SJCRH30 (cell line): ENCODE data around the gene BZW2. TPM values are rescaled to one million over a fixed set of nuclear protein-coding genes. Genes with fewer than 3 reads are reported as not detected.

Source experiments
- DNase-seq, 2 experiments: peaks; one replicate each; pipeline ENCODE4 v3.0.0-alpha.2; 2015 to 2020
- H3K27ac ChIP-seq: fragments of 250-450 bp; sonication (Bioruptor Pico); 2 replicates; pipeline ENCODE4 v1.5.1; 2020; ENCODE audit warnings: mild to moderate bottlenecking, moderate library complexity
- H3K27me3 ChIP-seq: fragments of 250-450 bp; sonication (Bioruptor Pico); 2 replicates; pipeline ENCODE4 v1.5.1; 2020; ENCODE audit warnings: mild to moderate bottlenecking, moderate library complexity
- H3K36me3 ChIP-seq: fragments of 250-450 bp; sonication (Bioruptor Pico); 2 replicates; pipeline ENCODE4 v1.5.1; 2020; ENCODE audit warnings: mild to moderate bottlenecking, moderate library complexity
- H3K4me1 ChIP-seq: fragments of 250-450 bp; sonication (Bioruptor Pico); 2 replicates; pipeline ENCODE4 v1.5.1; 2020; ENCODE audit warnings: mild to moderate bottlenecking, moderate library complexity
- H3K4me3 ChIP-seq: fragments of 250-450 bp; sonication (Bioruptor Pico); 2 replicates; pipeline ENCODE4 v1.5.1; 2020; ENCODE audit warnings: mild to moderate bottlenecking, moderate library complexity
- H3K9me3 ChIP-seq: fragments of 250-450 bp; sonication (Bioruptor Pico); replicated peaks from 2 replicates; pipeline ENCODE4 v1.5.1; 2020; ENCODE audit warnings: mild to moderate bottlenecking, moderate library complexity
- total RNA-seq: library from RNA; depleted of rRNA; stranded (reverse); fragments of >200 nt; shearing (Covaris generic); gene quantifications from 2 replicates; pipeline ENCODE4 v1.2.3, GENCODE V29; 2014

BZW2 gene
- total RNA-seq, 1 experiment from 2014 or later, result 156 TPM

GRCh38 chr7:16735020-16735419, 89.0 kb downstream of the BZW2 start:
- H3K27ac ChIP-seq, result no peak overlapping the region
- DNase-seq, result no peak

GRCh38 chr7:16738011-16738688, 92.2 kb downstream of the BZW2 start:
- DNase-seq, result no peak
- Histone ChIP-seq H3K4me1 (no peaks in the 10 kb centered on the region), H3K36me3 (no peaks in the 10 kb centered on the region), H3K27me3 (no peaks in the 10 kb centered on the region), H3K4me3 (no peak overlapping the region), H3K27ac (no peak overlapping the region), H3K9me3 (no peaks in the 10 kb centered on the region)

More at GRCh38 chr7:16735020-16735419, 89.0 kb downstream of the BZW2 start:
- Histone ChIP-seq H3K27me3 (no peaks in the 10 kb centered on the region), H3K9me3 (no peaks in the 10 kb centered on the region), H3K4me3 (no peak overlapping the region), H3K36me3 (no peaks in the 10 kb centered on the region), H3K4me1 (no peaks in the 10 kb centered on the region)

- no peaks in the 10 kb centered on the region for H3K36me3 ChIP-seq
- no peak overlapping the region for H3K4me3 ChIP-seq
- H3K4me1 ChIP-seq, result no peaks in the 10 kb centered on the region
- no peak for DNase-seq
- no peaks in the 10 kb centered on the region for H3K9me3 ChIP-seq
- H3K27ac ChIP-seq, result no peak overlapping the region
- no peaks in the 10 kb centered on the region for H3K27me3 ChIP-seq
Measured at GRCh38 chr7:16739863-16740622, 94.1 kb downstream of the BZW2 start.

DNA sequence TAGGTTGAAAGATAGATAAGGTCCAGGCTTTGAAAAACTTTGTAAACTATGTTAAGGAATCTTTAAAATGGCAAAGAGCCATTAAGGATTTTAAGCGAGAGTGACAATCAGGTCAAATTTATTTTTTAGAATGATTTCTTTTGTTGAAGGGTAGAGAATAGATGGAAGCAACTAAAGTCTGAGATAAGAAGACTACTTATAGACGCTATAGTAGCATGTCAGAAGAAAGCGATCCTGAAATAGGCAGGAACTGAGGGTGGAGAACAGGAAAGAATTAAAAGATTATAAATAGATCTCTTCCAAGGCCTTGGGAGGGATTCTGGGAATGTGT, 94.6 kb downstream of the BZW2 start:
- DNase-seq, result no peak
- no peak overlapping the region for H3K27ac ChIP-seq
- H3K4me3 ChIP-seq, result no peak overlapping the region
- H3K4me1 ChIP-seq, result no peaks in the 10 kb centered on the region
- H3K27me3 ChIP-seq, result no peaks in the 10 kb centered on the region
- H3K36me3 ChIP-seq, result no peaks in the 10 kb centered on the region
- H3K9me3 ChIP-seq, result no peaks in the 10 kb centered on the region

DNA sequence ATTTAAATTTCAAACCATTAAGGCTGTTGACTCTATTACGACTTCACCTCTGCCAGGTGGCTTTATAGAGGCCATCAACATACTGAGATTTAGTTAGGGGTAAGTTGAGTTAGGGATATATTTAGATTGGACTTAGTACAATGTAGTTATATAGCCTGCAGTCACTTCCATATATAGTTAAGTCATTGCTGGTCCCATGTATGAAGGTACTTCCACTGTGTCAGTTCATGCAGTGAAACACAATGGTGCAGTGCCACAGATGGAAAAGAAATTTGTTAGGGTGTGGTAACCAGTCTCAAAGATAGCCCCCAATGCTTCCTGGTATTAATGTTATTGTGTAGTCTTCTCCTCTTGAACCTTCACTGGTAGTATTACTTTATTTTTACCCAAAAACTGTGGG, 95.0 kb downstream of the BZW2 start:
- Histone ChIP-seq H3K27me3 (no peaks in the 10 kb centered on the region), H3K27ac (no peak overlapping the region), H3K9me3 (no peaks in the 10 kb centered on the region), H3K4me1 (no peaks in the 10 kb centered on the region), H3K36me3 (no peaks in the 10 kb centered on the region), H3K4me3 (no peak overlapping the region)
- no peak for DNase-seq

- H3K9me3 ChIP-seq, result no peaks in the 10 kb centered on the region
- no peak overlapping the region for H3K4me3 ChIP-seq
- no peaks in the 10 kb centered on the region for H3K4me1 ChIP-seq
- H3K27ac ChIP-seq, result no peak overlapping the region
- no peaks in the 10 kb centered on the region for H3K27me3 ChIP-seq
- DNase-seq, result no peak
- H3K36me3 ChIP-seq, result no peaks in the 10 kb centered on the region
Measured at GRCh38 chr7:16741676-16742075, 95.7 kb downstream of the BZW2 start.

DNA sequence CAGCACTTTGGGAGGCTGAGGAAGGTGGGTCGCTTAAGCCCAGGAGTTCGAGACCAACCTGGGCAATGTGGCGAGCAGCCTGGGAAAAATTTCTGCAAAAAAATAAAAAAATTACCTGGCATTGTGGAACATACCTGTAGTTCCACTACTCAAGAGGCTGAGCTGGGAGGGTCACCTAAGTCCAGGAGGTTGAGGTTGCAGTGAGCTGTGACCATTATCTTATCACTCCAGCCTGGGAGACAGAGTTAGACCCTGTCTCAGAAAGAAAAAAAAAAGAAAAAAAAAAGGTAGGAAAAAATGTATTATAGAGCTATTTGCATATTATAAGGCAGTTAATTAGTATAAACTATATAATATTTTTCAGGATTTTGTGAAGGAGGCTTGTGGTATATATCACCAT, 96.6 kb downstream of the BZW2 start:
- no peaks in the 10 kb centered on the region for H3K9me3 ChIP-seq
- no peaks in the 10 kb centered on the region for H3K27me3 ChIP-seq
- DNase-seq, result no peak
- no peaks in the 10 kb centered on the region for H3K4me1 ChIP-seq
- no peak overlapping the region for H3K27ac ChIP-seq
- H3K36me3 ChIP-seq, result no peaks in the 10 kb centered on the region
- H3K4me3 ChIP-seq, result no peak overlapping the region

DNA sequence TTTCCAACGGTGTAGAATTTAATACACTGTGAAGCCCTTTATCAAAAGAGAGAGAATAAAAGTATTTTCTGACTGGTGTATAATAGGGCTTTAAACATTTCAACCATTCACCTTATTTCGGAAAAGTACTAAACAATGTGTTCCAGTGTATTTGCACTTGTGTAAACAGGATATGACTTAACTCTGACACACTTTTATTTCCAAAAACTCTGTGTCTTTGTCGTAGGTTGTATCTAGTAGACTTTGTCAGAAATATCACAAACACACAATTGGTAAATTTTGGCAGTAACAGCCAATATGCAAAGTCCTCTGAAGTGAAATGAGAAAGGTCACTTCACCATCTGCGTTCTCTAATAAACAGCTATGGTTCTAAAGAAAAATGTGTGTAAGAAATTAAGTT, 97.3 kb downstream of the BZW2 start:
- no peaks in the 10 kb centered on the region for H3K27me3 ChIP-seq
- no peaks in the 10 kb centered on the region for H3K9me3 ChIP-seq
- no peak overlapping the region for H3K27ac ChIP-seq
- H3K4me3 ChIP-seq, result no peak overlapping the region
- no peak for DNase-seq
- no peaks in the 10 kb centered on the region for H3K36me3 ChIP-seq
- no peaks in the 10 kb centered on the region for H3K4me1 ChIP-seq

- Histone ChIP-seq H3K9me3 (no peaks in the 10 kb centered on the region), H3K27me3 (no peaks in the 10 kb centered on the region), H3K4me3 (no peak overlapping the region), H3K36me3 (no peaks in the 10 kb centered on the region), H3K4me1 (no peaks in the 10 kb centered on the region), H3K27ac (no peak overlapping the region)
- no peak for DNase-seq
Measured at GRCh38 chr7:16744518-16745250, 98.7 kb downstream of the BZW2 start.

- DNase-seq, result no peak
- no peaks in the 10 kb centered on the region for H3K9me3 ChIP-seq
- H3K27me3 ChIP-seq, result no peaks in the 10 kb centered on the region
- no peak overlapping the region for H3K27ac ChIP-seq
- H3K36me3 ChIP-seq, result no peaks in the 10 kb centered on the region
- no peaks in the 10 kb centered on the region for H3K4me1 ChIP-seq
- H3K4me3 ChIP-seq, result no peak overlapping the region
Measured at GRCh38 chr7:16745645-16746044, 99.7 kb downstream of the BZW2 start.

GRCh38 chr7:16747102-16747501, 101.1 kb downstream of the BZW2 start:
- Histone ChIP-seq H3K36me3 (no peaks in the 10 kb centered on the region), H3K27me3 (no peaks in the 10 kb centered on the region), H3K9me3 (no peaks in the 10 kb centered on the region), H3K4me1 (no peaks in the 10 kb centered on the region), H3K4me3 (no peak overlapping the region), H3K27ac (no peak overlapping the region)
- no peak for DNase-seq

DNA sequence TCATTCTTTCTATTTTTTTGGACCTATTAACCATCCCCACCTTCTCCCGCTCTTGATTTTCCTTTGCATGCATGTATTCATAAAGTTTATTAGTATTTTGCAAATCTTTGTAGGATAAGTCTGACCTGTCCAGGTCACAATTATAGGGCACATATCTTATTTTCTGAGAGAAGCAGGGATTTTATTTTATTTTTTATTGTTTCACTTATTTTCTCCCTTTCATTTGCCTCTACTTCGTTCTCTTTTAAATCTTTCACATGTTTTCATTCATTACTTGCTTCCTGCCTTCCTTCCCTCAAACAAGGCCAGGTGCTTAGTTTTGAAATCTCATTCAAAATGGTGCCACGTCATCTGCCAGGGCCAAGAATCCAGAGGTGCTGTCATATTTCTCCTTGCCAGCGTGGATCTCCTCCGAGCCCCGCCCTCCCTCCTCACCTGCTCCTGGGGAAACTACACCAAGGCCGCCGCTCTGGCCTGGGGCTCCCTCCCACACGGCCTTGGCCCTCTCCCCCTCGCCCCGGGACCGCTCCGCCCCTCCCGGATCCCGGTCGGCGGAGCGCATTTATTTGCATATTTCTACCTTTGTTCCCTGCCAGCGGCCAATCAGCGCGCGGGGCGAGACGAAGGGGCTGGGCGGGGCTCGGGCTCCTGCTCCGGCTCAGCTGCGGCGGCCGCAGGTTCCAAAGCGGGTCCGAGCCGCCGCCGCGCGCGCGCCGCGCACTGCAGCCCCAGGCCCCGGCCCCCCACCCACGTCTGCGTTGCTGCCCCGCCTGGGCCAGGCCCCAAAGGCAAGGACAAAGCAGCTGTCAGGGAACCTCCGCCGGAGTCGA, 107.3 kb downstream of the BZW2 start, which contains the start of gene TSPAN13:
Gene TSPAN13, plus strand, starts transcription at position 654 of the 830 bp plus-strand sequence. CDS start 213 bp downstream, outside the sequence.
- H3K4me3 ChIP-seq, result peak within 1 kb of the TSS; percentile 61
- H3K27me3 ChIP-seq, result no peaks in the 10 kb centered on the region
- no peaks in the 10 kb centered on the region for H3K9me3 ChIP-seq
- H3K4me1 ChIP-seq, result no peaks in the 10 kb centered on the region
- no peaks in the 10 kb centered on the region for H3K36me3 ChIP-seq
- DNase-seq, result peak; percentile 85 to 88
- no peak within 1 kb of the TSS for H3K27ac ChIP-seq

DNA sequence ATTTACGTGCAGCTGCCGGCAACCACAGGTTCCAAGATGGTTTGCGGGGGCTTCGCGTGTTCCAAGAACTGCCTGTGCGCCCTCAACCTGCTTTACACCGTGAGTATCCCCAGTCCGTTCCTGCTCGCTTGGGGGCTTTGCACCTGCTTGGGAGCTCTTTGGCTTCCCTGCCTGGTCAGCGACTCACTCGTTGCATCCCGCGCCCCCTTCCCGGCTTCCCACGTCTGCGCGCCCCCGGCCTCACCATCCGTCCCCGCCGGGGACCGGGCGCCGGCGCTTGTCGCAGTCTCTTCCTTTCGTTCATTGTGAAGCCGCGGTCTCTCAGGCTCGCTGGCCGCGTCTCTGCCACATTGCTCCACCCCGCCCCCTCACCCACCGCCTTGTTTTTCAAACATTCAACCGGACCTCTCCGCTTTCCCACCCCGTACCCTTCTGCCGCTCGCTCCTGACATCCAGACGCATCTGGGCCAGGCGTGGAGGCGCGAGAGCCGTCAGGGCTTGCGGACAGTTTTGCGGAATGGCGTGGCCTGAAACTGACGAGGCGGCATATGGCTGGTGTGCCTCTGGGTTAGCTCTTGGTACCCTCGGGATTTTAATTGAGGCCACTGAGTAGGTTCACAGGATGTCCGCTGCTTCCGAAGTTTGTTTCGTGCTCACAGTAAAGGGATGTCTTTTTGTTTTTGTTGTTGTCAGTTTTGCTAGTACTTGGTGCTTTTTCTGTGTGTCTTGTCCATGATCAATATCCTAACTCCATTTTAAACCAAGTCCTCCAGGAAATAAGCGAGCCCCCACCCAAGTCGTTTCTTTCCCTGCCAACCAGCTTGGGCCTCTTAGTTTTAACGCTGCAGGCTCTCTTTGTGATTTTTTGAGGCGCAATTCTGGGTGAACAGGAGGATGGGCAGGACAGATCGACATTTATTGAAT, 108.2 kb downstream of the BZW2 start:
- Histone ChIP-seq H3K9me3 (no peaks in the 10 kb centered on the region), H3K4me3 (peak overlapping the region; percentile 61), H3K4me1 (no peaks in the 10 kb centered on the region), H3K27ac (no peak overlapping the region), H3K36me3 (no peaks in the 10 kb centered on the region), H3K27me3 (no peaks in the 10 kb centered on the region)
- peak in 1 of 2 experiments; percentile 41 for DNase-seq

DNA sequence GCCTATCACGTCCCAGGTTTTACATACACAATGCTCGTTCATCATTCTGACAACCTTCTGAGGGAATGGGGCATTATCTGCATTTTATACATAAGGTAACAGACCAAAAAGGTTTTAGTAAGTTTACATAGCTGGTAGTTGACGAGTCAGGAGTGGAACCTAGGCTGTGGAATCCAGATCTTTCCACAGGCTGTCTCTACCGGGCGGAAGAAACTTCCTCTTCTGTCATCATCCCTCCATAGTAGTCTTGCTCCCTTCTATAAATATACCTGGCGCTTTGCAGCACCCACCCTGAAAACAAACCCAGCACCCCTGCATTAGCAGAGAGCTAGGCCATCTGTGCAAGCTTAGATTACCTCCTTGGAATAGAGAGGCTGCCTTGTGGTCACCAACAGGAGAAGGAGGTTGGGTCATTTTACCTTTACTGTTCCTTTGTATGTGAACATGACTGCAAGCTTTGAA, 108.9 kb downstream of the BZW2 start:
- H3K9me3 ChIP-seq, result no peaks in the 10 kb centered on the region
- DNase-seq, result no peak
- H3K27me3 ChIP-seq, result no peaks in the 10 kb centered on the region
- no peak overlapping the region for H3K4me3 ChIP-seq
- no peak overlapping the region for H3K27ac ChIP-seq
- no peaks in the 10 kb centered on the region for H3K36me3 ChIP-seq
- no peaks in the 10 kb centered on the region for H3K4me1 ChIP-seq
